ENCODE measurements around the gene PIK3CA. TPM values are rescaled to one million over a fixed set of nuclear protein-coding genes. Genes with fewer than 3 reads are reported as not detected.
"Not testable (repeated sequence)": the region's sequence is repeated elsewhere in the genome, so short reads cannot be mapped to it uniquely, and the experiment has no call there.

Gene PIK3CA
- total RNA-seq, 4 donors from 2014 or later, result 7.3 to 12.4 (median 10.9) TPM

- no peak overlapping the region for H3K4me3 ChIP-seq
- no peaks in the 10 kb centered on the region for H3K9me3 ChIP-seq
- H3K4me1 ChIP-seq, result no peaks in the 10 kb centered on the region
- TF ChIP-seq POLR2A (IDR thresholded peaks at IDR 0.05) (no peak), CTCF (IDR thresholded peaks at IDR 0.05) (no peak)
- no peak overlapping the region for H3K27ac ChIP-seq
- no peaks in the 10 kb centered on the region for H3K36me3 ChIP-seq
- no peak for DNase-seq
- no peaks in the 10 kb centered on the region for H3K27me3 ChIP-seq
These were observed 40.1 kb upstream of the PIK3CA start for GRCh38 chr3:179108086-179108485.

- DNase-seq, result no peak
- no peaks in the 10 kb centered on the region for H3K4me1 ChIP-seq
- H3K9me3 ChIP-seq, result no peaks in the 10 kb centered on the region
- H3K36me3 ChIP-seq, result no peaks in the 10 kb centered on the region
- H3K4me3 ChIP-seq, result no peak overlapping the region
- H3K27me3 ChIP-seq, result no peaks in the 10 kb centered on the region
- no peak overlapping the region for H3K27ac ChIP-seq
- no peak for TF ChIP-seq CTCF (IDR thresholded peaks at IDR 0.05)
These were observed 34.3 kb upstream of the PIK3CA start for GRCh38 chr3:179113903-179114302.

- H3K4me1 ChIP-seq, H3K27me3 ChIP-seq, H3K9me3 ChIP-seq, H3K27ac ChIP-seq, DNase-seq, H3K4me3 ChIP-seq, H3K36me3 ChIP-seq: not testable (repeated sequence)
These were observed 32.7 kb upstream of the PIK3CA start for GRCh38 chr3:179115444-179115843.

GRCh38 chr3:179116816-179117215 lies 31.3 kb upstream of the PIK3CA start:
- Histone ChIP-seq H3K9me3 (no peaks in the 10 kb centered on the region), H3K27me3 (no peaks in the 10 kb centered on the region), H3K4me1 (no peaks in the 10 kb centered on the region), H3K27ac (no peak overlapping the region), H3K4me3 (no peak overlapping the region), H3K36me3 (no peaks in the 10 kb centered on the region)
- TF ChIP-seq CTCF (IDR thresholded peaks at IDR 0.05) (no peak), POLR2A (IDR thresholded peaks at IDR 0.05) (no peak)
- DNase-seq, result no peak

- not testable (repeated sequence) for H3K36me3 ChIP-seq, H3K4me3 ChIP-seq, H3K4me1 ChIP-seq, H3K27ac ChIP-seq, H3K9me3 ChIP-seq, DNase-seq, H3K27me3 ChIP-seq
These were observed 15.8 kb upstream of the PIK3CA start for GRCh38 chr3:179132191-179132890.

- TF ChIP-seq POLR2A (IDR thresholded peaks at IDR 0.05) (no peak), CTCF (IDR thresholded peaks at IDR 0.05) (no peak)
- DNase-seq, result no peak
These were observed 14.6 kb upstream of the PIK3CA start for GRCh38 chr3:179133575-179133974.

GRCh38 chr3:179136195-179136594 lies 12.0 kb upstream of the PIK3CA start:
- no peaks in the 10 kb centered on the region for H3K36me3 ChIP-seq
- no peaks in the 10 kb centered on the region for H3K9me3 ChIP-seq
- DNase-seq, result no peak
- no peaks in the 10 kb centered on the region for H3K27me3 ChIP-seq
- H3K27ac ChIP-seq, result no peak overlapping the region
- no peaks in the 10 kb centered on the region for H3K4me1 ChIP-seq
- H3K4me3 ChIP-seq, result no peak overlapping the region
- TF ChIP-seq POLR2A (IDR thresholded peaks at IDR 0.05), result no peak
- TF ChIP-seq CTCF (IDR thresholded peaks at IDR 0.05), result no peak

More at GRCh38 chr3:179133575-179133974, 14.6 kb upstream of the PIK3CA start:
- Histone ChIP-seq H3K36me3 (no peaks in the 10 kb centered on the region), H3K27ac (no peak overlapping the region), H3K27me3 (no peaks in the 10 kb centered on the region), H3K4me3 (no peak overlapping the region), H3K9me3 (no peaks in the 10 kb centered on the region), H3K4me1 (no peaks in the 10 kb centered on the region)
